ENCODE results near the gene COA1.

Gene COA1

DNA sequence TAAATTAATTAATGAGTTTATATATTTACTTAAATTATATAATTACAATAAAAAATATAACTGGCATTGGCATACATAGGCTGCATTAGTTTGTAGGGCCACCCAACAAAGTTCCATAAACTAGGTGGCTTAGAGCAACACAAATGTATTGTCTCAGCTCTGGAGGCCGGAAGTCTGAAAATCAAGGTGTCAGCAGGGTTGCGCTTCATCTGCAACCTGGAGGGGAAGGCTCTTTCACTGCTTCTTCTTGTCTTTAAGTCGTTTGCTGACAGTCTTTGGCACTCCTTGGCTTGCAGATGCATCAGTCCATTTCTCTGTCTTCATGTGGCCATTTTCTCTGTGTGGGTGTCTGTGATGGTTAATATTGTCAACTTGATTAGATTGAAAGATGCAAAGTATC, 23.1 kb upstream of the COA1 start:
- Histone ChIP-seq H3K79me2 (ENCODE audit: insufficient read depth, low read length) (no peaks in the 10 kb centered on the region), H3K9me2 (replicated peaks; ENCODE audit: insufficient read depth, low read length) (no peaks in the 10 kb centered on the region), H3K36me3 (ENCODE audit: low read length) (no peaks in the 10 kb centered on the region), H4K20me1 (ENCODE audit: low read depth, low read length) (no peaks in the 10 kb centered on the region), H2AFZ (ENCODE audit: low read depth, low read length, severe bottlenecking) (no peak overlapping the region), H3K27me3 (ENCODE audit: low read length) (no peaks in the 10 kb centered on the region), H3F3A (ENCODE audit: insufficient read depth) (no peaks in the 10 kb centered on the region), H3K9me3 (ENCODE audit: insufficient read depth, low read length) (no peaks in the 10 kb centered on the region), H3K27ac (ENCODE audit: low read depth, low read length) (no peak overlapping the region), H3K4me2 (ENCODE audit: low read depth, low read length, poor library complexity, severe bottlenecking) (no peak overlapping the region), H3K4me3 (ENCODE audit: insufficient read depth, low read length, poor library complexity, severe bottlenecking) (no peak overlapping the region), H3K9ac (ENCODE audit: low read length) (no peak overlapping the region)
- no peak for TF ChIP-seq EZH2phosphoT487 (conservative IDR thresholded peaks at IDR 0.05; ENCODE audit: low read length)
- TF ChIP-seq, protein P1, sequence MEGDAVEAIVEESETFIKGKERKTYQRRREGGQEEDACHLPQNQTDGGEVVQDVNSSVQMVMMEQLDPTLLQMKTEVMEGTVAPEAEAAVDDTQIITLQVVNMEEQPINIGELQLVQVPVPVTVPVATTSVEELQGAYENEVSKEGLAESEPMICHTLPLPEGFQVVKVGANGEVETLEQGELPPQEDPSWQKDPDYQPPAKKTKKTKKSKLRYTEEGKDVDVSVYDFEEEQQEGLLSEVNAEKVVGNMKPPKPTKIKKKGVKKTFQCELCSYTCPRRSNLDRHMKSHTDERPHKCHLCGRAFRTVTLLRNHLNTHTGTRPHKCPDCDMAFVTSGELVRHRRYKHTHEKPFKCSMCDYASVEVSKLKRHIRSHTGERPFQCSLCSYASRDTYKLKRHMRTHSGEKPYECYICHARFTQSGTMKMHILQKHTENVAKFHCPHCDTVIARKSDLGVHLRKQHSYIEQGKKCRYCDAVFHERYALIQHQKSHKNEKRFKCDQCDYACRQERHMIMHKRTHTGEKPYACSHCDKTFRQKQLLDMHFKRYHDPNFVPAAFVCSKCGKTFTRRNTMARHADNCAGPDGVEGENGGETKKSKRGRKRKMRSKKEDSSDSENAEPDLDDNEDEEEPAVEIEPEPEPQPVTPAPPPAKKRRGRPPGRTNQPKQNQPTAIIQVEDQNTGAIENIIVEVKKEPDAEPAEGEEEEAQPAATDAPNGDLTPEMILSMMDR (IDR thresholded peaks at IDR 0.05; ENCODE audit: insufficient read depth, low read length, poor library complexity, severe bottlenecking): no peak

DNA sequence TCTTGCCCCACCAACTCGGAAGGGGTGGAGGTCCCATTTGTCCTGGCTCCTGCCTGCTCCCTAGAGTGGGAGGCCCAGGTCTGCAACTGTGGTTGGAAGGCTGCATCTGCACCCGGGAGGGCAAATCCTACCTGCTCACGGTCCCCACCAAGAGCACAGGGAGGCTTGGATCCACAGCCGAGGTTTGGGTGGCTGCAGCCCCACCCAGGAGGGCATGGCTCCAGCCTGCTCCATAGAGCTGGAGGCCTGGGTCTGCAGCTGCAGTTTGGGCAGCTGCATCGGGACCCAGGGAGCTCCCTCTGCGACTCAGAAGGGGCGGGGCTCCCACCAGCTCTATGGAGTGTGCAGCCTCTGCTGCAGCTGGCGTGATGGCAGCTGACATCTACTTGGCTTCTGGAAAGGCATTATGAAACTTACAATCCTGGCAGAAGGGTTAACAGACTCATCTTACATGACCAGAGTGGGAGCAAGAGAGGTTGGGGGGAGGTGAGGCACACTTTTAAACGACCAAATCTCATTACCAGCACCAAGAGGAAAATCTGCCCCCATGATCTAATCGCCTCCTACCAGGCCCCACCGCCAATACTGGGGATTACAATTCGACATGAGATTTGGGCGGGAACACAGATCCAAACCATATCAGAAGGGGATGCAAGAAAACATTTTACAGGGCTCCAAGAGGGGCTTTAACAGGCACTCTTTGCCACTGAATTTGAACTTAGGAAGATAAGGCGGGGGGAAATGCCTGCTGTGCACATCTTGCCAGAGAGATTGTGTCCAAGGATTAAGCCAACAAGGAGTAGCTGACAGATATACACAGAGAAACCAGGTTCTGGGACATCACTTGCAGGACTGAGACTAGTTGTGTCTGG, 20.9 kb upstream of the COA1 start:
- Histone ChIP-seq H3K4me2 (ENCODE audit: low read depth, low read length, poor library complexity, severe bottlenecking) (no peak overlapping the region), H2AFZ (ENCODE audit: low read depth, low read length, severe bottlenecking) (no peak overlapping the region), H3K27ac (ENCODE audit: low read depth, low read length) (no peak overlapping the region), H4K20me1 (ENCODE audit: low read depth, low read length) (no peaks in the 10 kb centered on the region), H3F3A (ENCODE audit: insufficient read depth) (no peaks in the 10 kb centered on the region), H3K9ac (ENCODE audit: low read length) (no peak overlapping the region), H3K36me3 (ENCODE audit: low read length) (no peaks in the 10 kb centered on the region), H3K4me3 (ENCODE audit: insufficient read depth, low read length, poor library complexity, severe bottlenecking) (no peak overlapping the region), H3K9me3 (ENCODE audit: insufficient read depth, low read length) (no peaks in the 10 kb centered on the region), H3K9me2 (replicated peaks; ENCODE audit: insufficient read depth, low read length) (no peaks in the 10 kb centered on the region), H3K27me3 (ENCODE audit: low read length) (no peaks in the 10 kb centered on the region), H3K79me2 (ENCODE audit: insufficient read depth, low read length) (no peaks in the 10 kb centered on the region)
- no peak for TF ChIP-seq EZH2phosphoT487 (conservative IDR thresholded peaks at IDR 0.05; ENCODE audit: low read length)
- TF ChIP-seq, protein P1 (IDR thresholded peaks at IDR 0.05; ENCODE audit: insufficient read depth, low read length, poor library complexity, severe bottlenecking): no peak

DNA sequence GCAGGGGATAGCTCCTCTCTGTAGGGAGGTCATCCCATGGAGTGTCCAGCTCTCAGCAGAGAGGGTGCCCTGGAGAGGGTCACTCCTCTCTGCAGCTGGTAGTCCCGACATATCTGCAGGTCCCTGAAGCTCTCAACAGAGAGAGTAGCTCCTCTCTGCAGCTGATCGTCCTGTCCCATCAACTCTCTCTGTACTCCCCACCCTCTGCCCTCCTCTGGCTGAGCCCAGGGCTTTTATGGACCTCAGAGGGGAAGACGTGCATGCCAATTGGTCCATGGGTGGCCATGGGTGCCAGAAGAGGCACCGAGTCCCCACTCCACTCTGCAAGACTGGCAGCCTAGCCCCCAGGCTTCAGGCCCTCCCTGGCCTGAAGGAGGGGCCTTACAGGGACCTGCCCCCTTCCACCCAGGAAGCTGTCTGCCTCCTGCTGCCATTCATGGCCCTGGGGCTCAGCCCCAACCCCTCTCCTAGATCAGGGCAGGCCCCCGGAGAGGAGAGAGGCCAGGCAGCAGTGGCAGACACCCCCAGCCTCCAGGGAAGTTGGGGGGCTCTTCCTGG, 20.1 kb upstream of the COA1 start:
- Histone ChIP-seq H3K36me3 (ENCODE audit: low read length) (no peaks in the 10 kb centered on the region), H3K27ac (ENCODE audit: low read depth, low read length) (no peak overlapping the region), H3K4me2 (ENCODE audit: low read depth, low read length, poor library complexity, severe bottlenecking) (no peak overlapping the region), H3K9ac (ENCODE audit: low read length) (no peak overlapping the region), H3K9me3 (ENCODE audit: insufficient read depth, low read length) (no peaks in the 10 kb centered on the region), H3K4me3 (ENCODE audit: insufficient read depth, low read length, poor library complexity, severe bottlenecking) (no peak overlapping the region), H3K9me2 (replicated peaks; ENCODE audit: insufficient read depth, low read length) (no peaks in the 10 kb centered on the region), H3K79me2 (ENCODE audit: insufficient read depth, low read length) (no peaks in the 10 kb centered on the region), H2AFZ (ENCODE audit: low read depth, low read length, severe bottlenecking) (no peak overlapping the region), H3K27me3 (ENCODE audit: low read length) (no peaks in the 10 kb centered on the region), H3F3A (ENCODE audit: insufficient read depth) (no peaks in the 10 kb centered on the region), H4K20me1 (ENCODE audit: low read depth, low read length) (no peaks in the 10 kb centered on the region)
- TF ChIP-seq, protein P1 (IDR thresholded peaks at IDR 0.05; ENCODE audit: insufficient read depth, low read length, poor library complexity, severe bottlenecking): no peak
- TF ChIP-seq EZH2phosphoT487 (conservative IDR thresholded peaks at IDR 0.05; ENCODE audit: low read length): no peak

Data from SU-DHL-6 (cell line).